COLO668 (cell line): ENCODE data around the gene TSC22D1.
"Not testable (repeated sequence)": the region's sequence is repeated elsewhere in the genome, so short reads cannot be mapped to it uniquely, and the experiment has no call there.

Source experiments
- DNase-seq: peaks from one replicate; lab custom pipeline; 2025; ENCODE audit not compliant: unreplicated experiment; lab: John Stamatoyannopoulos, UW

The TSC22D1 gene

GRCh38 chr13:44573790-44574465 is 2.2 kb downstream of the TSC22D1 start:
- peak; percentile 43 for DNase-seq

GRCh38 chr13:44573071-44573470 is 3.1 kb downstream of the TSC22D1 start:
- peak; percentile 39 for DNase-seq

DNA sequence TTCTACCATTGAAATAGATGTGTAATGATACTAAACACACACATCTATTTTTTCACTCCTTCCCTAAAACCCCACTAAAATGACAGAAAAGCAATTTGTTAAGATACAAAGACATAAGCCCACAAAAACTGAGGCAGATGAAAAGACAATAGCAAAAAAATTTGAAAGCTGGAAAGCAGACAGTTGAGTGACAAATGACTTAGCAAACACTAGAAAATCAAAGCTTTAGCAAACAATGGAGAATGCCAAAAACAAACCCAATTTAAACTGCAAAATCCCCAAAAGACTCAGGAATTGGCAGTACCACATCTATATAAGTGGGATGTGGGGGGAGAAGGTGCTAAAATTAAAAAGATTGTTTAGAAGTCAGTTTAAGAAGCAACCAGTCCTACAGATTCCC is 9.5 kb downstream of the TSC22D1 start:
- DNase-seq = no peak

DNA sequence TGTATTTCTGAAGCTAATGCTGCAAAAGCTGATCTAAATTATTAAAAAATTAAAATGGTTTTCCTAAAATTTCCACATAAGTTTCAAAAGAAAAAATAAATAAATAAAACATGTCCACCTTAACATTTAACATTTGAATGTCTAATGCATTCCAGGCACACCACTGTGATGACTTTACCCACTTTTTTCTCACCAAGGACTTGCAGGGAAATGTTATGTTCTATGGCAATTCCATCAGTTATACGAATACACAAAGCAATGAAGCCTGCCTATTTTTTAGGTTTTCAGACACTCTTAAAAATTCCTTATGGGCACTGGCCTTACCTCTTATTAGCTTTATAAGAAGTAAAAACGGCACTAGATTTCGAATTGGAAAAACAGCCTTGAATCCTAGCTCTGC is 10.2 kb downstream of the TSC22D1 start:
- no peak for DNase-seq

GRCh38 chr13:44564936-44565335 is 11.2 kb downstream of the TSC22D1 start:
- no peak for DNase-seq

DNA sequence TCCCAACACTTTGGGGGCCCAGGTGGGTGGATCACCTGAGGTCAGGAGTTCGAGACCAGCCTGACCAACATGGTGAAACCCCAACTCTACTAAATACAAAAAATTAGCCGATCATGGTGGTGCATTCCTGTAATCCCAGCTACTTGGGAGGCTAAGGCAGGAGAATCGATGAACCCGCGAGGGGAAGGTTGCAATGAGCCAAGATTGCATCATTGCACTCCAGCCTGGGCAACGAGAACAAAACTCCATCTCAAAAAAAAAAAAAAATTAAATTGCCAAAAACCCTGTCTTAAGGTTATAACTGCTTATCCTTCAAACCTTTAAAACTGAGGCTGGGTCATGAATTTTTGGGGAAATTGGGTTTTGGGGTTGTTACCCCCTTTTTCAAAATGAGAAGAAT is 13.3 kb downstream of the TSC22D1 start:
- not testable (repeated sequence) for DNase-seq

- no peak for DNase-seq
These were observed 14.8 kb downstream of the TSC22D1 start for GRCh38 chr13:44561351-44561750.

- DNase-seq = no peak
These were observed 18.1 kb downstream of the TSC22D1 start for GRCh38 chr13:44557986-44558385.

GRCh38 chr13:44555207-44555606 is 20.9 kb downstream of the TSC22D1 start:
- DNase-seq = no peak

DNA sequence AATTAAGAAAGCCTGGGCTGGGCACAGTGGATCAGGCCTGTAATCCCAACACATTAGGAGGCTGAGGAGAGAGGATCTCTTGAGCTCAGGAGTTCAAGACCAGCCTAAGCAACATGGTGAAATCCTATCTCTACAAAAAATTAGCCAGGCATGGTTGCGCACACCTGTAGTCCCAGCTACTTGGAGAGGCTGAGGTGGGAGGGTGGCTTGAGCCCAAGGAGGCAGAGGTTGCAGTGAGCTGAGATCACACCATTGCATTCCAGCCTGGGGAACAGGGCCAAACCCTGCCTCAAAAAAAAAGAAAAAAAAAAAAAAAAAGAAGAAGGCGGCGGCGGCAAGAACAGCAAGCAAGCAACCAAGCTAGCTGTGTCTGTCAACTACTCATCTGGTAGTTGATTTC is 26.7 kb downstream of the TSC22D1 start:
- no peak for DNase-seq

DNA sequence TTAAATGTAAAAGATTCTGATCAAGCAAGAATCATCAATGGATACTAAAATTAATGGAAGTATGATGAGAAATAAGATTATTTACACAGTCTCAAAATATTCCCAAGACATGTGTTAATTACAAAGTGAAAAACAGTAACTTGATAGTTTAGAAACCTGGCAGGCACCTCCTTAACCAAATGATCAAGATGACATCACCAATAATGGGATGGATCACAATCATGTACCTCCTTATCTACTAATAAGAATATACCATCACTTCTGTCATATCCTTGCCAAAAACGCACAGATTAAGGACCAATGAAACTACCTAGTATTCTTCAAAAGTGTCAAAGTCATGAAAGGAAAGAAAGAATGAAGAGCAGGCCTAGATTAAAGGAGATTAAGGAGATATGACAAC is 30.0 kb downstream of the TSC22D1 start:
- no peak for DNase-seq

- no peak for DNase-seq
These were observed 32.8 kb downstream of the TSC22D1 start for GRCh38 chr13:44543369-44543768.

DNA sequence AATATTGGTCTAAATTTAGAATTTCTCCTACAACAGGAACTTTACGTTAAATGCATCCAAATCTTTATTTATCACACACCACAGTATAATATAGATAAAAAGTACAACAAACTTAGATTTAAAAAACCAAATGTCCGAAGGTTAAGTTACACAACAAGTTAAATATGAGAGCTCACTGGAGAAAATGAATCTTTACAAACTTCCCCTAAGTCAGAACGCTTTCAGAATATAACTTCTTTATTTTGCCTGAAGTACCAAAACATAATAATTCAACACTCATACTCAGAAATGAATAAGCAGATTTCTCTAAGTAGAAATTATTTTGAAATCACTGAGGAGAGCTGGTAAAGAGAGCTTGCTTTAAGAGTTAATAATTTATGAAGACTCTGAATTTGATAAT is 33.8 kb downstream of the TSC22D1 start:
- no peak for DNase-seq

- no peak for DNase-seq
These were observed 34.5 kb downstream of the TSC22D1 start for GRCh38 chr13:44541601-44542000.

DNA sequence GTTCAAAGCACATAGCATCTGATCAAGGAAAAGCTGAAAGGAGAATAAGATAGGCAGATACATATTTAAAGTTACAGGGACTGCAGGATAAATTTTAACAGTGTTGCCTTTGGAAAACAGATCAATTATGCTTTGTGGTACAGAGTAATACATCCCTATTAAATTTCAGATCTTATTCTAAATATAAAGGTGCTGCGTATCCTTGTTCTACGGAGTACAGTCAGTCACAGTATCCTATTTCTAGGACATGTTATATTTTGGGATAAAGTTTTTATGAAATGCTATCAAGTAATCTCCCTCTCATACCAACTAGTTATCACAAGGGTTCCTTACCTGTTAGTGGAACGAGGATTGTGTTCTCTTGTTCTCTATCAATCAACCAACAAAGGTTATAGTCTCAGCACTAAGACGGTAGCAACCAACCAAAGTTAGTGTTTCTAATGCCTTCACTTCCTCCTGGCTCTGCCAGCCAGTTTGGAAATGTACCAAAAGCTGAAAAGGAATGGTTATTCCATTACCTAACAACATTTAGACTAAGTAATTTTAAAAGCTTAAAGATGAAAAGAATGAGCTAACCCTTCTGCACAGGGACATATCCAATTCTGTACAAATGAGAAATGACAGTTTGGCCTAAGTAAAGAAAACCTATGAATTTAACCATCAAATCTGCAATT is 35.2 kb downstream of the TSC22D1 start:
- DNase-seq = no peak

DNA sequence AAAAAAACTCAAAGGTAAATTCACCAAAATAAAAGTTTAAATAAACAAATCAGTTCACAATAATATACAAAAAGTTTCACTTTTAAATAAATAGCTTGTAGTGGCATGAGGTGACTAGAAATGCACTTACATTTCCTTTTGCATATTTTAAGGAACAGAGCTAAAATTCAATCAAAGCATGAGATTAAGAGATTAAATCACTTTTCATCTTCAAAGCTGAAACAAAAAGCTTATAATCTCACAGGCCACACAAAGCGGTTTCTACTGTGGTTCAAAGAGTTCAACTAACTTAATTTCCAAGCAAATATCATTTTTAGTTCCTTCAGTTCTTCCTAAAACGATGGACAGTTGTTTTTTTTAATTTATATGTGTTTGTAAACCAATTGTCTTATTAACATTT is 38.9 kb downstream of the TSC22D1 start:
- DNase-seq = no peak

DNA sequence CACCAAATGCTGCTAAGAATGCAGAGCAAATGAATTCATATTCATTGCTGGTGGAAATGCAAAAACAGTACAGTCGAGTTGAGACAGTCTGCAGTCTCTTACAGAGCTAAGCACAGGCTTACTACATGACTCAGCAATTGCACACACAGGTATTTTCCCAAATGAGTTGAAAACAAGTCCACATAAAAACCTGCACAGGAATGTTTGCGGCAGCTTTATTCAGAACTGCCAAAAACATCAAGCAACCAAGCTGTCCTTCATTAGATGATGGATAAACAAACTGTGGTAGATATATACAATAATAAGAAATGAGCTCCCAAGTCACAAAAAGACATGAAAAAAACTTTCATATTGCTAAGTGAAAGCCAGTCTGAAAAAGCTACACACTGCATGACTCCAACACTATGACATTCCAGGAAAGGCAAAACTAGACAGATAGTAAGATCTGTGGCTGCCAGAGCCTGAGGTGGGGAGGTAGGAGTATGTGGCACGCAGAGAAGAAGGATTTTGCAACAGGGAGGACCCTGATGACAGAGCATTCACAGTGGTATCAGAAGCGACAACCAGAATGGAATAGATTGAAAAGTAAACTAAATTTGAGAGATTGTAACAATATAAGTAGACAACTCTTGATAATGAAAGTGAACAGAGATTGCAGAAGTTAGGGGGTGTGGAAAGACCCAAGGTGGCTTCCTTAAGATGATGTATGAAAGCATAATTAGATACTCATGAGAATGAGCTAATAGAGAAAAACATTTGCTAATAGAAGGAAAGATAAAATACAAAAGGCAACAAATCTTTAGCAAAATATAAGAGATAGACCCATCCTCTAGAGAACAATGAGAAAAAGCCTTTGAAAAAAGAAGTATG is 52.7 kb downstream of the TSC22D1 start:
- no peak for DNase-seq

DNA sequence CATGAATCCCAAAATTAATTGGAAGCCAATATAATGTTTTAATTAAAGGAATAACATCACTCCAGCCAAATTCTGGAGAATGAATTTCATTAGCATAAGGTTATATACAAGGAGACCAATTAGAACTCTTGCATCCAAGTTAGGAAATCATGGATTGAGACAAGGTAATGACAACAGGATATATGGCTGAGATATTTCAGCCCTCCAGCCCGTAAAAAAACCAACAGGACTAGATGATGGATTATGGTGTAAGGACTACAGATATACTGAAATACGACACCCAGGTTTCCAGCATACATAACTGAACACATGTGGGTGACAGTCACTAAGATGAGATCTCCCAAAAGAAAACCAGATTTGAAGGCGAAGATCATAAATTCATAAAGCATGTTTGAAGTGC is 56.5 kb downstream of the TSC22D1 start:
- no peak for DNase-seq

DNA sequence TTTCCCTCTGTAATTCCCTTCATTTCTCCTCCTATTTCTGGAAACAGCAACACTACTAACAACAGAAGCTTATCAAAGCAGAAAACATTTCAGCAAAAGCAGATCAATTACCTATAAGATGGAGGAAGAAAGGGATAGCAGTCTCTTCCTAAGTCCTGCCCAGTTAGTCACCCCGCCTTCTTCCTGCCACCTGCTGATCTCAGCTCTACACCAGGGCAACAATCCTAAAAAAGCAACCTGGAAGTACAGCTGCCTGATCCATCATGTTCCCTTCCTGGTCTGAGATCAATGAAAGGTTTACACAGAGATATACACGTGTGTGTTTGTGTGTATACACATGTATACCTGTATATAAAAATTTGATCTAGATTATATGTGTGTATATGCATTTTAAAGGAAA is 59.4 kb downstream of the TSC22D1 start:
- peak; percentile 76 for DNase-seq

DNA sequence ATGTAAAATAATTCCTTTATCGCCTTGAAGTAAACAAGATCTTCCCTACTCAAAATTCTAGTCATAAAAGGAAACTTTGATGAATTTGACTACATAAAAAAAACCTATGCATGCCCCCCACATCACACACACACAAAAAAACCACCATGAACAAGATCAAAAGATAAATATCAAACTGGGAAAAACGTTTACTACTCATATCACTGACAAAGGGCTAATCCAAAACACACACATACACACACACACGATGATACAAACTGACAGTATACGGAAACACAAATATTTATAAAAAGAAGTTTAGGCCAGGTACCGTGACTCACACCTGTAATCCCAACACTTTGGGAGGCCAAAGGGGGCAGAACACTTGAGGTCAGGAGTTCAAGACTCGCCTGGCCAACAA is 61.9 kb downstream of the TSC22D1 start:
- DNase-seq = no peak

DNA sequence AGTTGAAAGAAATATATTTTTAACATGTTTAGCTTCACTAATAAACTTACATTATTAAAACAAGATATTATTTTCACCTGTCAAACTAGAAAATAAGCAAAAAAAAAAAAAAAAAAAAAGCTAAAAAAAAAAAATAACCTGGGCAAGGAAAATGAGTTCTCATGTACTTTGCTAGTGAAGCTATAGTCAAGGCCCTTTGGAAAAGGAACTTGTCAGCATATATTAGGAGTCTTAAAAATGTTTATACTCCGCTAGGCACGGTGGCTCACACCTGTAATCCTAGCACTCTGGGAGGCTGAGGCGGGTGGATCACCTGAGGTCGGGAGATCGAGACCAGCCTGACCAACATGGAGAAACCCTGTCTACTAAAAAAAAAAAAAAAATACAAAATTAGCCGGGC is 66.3 kb downstream of the TSC22D1 start:
- DNase-seq = not testable (repeated sequence)

GRCh38 chr13:44508562-44509077 is 67.5 kb downstream of the TSC22D1 start:
- no peak for DNase-seq
